Chondrocyte (in vitro differentiated cells): ENCODE measurements around the gene LAP3. TPM values are rescaled to one million over a fixed set of nuclear protein-coding genes. Genes with fewer than 3 reads are reported as not detected.

ENCODE experiments used
- DNase-seq: peaks from one replicate; pipeline ENCODE4 v3.0.0; 2021; ENCODE audit warnings: mixed read lengths, low spot score
- H3K27ac Mint-ChIP-seq: one replicate; pipeline ENCODE4 v1.8.0; 2021; ENCODE audit warnings: mild to moderate bottlenecking, moderate library complexity, mixed read lengths; ENCODE audit not compliant: unreplicated experiment
- H3K27me3 Mint-ChIP-seq: 2 replicates; pipeline ENCODE4 v1.8.0; 2021; ENCODE audit warnings: low read depth, mixed read lengths
- H3K36me3 Mint-ChIP-seq: 2 replicates; pipeline ENCODE4 v1.8.0; 2021; ENCODE audit warnings: low read depth, mixed read lengths
- H3K4me1 Mint-ChIP-seq: 2 replicates; pipeline ENCODE4 v1.8.0; 2021; ENCODE audit warnings: low read depth, mild to moderate bottlenecking, mixed read lengths
- H3K4me3 Mint-ChIP-seq: one replicate; pipeline ENCODE4 v1.8.0; 2021; ENCODE audit warnings: mild to moderate bottlenecking, moderate library complexity, mixed read lengths; ENCODE audit not compliant: unreplicated experiment
- H3K9me3 Mint-ChIP-seq: 2 replicates; pipeline ENCODE4 v1.8.0; 2021; ENCODE audit warnings: low read depth, mixed read lengths
- total RNA-seq: library from RNA; stranded (reverse); gene quantifications from 3 replicates; pipeline ENCODE4 v1.2.1, GENCODE V29; 2021
- TF ChIP-seq, protein P1 (sequence below): fragments of 200-600 bp; sonication (generic); IDR thresholded peaks from 2 replicates; pipeline ENCODE4 v1.5.0; 2021; ENCODE audit warnings: antibody characterized with exemption, mild to moderate bottlenecking, moderate library complexity

Gene LAP3
- total RNA-seq, 1 donor from 2014 or later: 38.5 TPM

DNA sequence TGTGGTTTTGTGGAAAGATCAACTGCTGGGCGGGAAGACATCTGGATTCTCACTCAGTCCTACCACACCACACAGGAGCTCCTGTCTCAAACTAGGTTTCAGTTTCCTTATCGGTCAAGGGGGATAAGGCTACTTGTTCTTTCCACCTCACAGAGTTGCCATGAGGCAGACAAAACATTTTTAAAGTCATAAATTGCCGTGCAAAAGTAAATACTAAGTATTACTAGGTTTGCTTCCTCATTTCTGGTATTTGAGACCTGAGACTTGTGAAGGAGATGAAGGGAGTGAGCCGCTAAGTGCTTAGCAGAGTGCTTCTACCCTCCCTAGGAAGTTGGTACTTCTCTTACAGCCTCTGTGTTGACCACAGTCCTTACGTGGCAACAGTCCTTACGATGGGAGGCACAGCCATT, 1.5 kb downstream of the LAP3 start:
- TF ChIP-seq, protein P1, sequence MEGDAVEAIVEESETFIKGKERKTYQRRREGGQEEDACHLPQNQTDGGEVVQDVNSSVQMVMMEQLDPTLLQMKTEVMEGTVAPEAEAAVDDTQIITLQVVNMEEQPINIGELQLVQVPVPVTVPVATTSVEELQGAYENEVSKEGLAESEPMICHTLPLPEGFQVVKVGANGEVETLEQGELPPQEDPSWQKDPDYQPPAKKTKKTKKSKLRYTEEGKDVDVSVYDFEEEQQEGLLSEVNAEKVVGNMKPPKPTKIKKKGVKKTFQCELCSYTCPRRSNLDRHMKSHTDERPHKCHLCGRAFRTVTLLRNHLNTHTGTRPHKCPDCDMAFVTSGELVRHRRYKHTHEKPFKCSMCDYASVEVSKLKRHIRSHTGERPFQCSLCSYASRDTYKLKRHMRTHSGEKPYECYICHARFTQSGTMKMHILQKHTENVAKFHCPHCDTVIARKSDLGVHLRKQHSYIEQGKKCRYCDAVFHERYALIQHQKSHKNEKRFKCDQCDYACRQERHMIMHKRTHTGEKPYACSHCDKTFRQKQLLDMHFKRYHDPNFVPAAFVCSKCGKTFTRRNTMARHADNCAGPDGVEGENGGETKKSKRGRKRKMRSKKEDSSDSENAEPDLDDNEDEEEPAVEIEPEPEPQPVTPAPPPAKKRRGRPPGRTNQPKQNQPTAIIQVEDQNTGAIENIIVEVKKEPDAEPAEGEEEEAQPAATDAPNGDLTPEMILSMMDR: no peak
- Mint-ChIP-seq H3K27me3 (no peaks in the 10 kb centered on the region), H3K4me1 (peaks cover 24% of the 10 kb centered on the region), H3K4me3 (peak overlapping the region; percentile 81), H3K9me3 (no peaks in the 10 kb centered on the region), H3K36me3 (peaks cover 2% of the 10 kb centered on the region), H3K27ac (no peak overlapping the region)
- DNase-seq: no peak

DNA sequence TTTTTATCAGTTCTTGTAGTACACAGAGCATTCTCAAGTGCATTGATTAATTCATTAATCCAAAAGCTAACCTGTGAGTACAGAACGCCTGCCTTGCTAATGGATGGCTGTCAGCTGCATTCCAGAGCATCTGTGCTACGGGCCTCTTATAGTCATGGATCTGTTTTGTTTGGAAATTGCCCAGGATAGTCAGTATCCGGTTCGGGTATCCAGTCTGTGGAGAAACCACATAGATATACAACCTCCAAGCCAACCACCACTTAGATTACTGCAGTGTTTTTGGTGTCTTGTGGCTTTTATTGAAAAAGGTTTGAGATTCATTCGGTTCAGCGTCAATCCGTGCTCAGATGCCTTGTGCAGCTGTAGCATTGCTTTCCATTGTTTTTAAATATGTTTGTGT, 4.0 kb downstream of the LAP3 start:
- Mint-ChIP-seq H3K27me3 (no peaks in the 10 kb centered on the region), H3K4me3 (no peak overlapping the region), H3K4me1 (peaks cover 24% of the 10 kb centered on the region), H3K9me3 (no peaks in the 10 kb centered on the region), H3K27ac (peak overlapping the region; percentile 43), H3K36me3 (peaks cover 15% of the 10 kb centered on the region)
- TF ChIP-seq, protein P1: no peak
- DNase-seq: no peak

DNA sequence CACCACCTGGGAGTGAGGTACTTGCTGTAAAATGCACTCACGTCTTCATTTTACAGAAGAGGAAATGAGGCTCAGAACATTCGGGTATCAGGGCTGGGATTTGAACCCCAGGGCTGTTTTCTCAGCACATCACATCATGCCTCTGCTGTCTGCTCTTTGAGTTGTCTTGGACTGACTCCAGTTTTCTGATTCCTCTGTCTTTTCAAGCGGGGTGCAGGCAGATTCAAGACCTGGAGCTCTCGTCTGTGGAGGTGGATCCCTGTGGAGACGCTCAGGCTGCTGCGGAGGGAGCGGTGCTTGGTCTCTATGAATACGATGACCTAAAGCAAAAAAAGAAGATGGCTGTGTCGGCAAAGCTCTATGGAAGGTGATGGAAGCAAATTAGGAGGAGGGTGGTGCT, 6.3 kb downstream of the LAP3 start:
- TF ChIP-seq, protein P1: no peak
- Mint-ChIP-seq H3K4me1 (peaks cover 14% of the 10 kb centered on the region), H3K36me3 (peaks cover 23% of the 10 kb centered on the region), H3K27me3 (no peaks in the 10 kb centered on the region), H3K9me3 (no peaks in the 10 kb centered on the region), H3K4me3 (no peak overlapping the region), H3K27ac (no peak overlapping the region)
- no peak for DNase-seq

DNA sequence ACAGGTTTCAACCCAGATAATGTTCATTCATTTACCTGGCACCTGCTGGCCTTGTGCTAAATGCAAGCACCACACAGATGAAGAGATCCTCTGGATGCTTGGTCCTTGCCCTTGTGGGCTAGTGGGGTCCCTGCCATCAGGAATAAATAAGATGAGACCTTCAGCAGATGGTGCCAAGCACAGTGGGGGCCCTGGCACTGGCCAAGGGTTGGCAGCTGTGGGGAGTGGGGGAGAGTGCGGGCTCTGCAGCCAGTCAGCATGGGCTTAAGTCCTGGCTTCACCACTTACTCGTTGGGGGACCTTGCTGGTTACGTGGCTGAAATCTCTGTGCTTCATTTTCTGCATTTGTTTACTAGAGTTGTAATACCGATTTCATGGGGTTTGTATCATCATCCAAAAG, 6.9 kb downstream of the LAP3 start:
- H3K27ac Mint-ChIP-seq: no peak overlapping the region

DNA sequence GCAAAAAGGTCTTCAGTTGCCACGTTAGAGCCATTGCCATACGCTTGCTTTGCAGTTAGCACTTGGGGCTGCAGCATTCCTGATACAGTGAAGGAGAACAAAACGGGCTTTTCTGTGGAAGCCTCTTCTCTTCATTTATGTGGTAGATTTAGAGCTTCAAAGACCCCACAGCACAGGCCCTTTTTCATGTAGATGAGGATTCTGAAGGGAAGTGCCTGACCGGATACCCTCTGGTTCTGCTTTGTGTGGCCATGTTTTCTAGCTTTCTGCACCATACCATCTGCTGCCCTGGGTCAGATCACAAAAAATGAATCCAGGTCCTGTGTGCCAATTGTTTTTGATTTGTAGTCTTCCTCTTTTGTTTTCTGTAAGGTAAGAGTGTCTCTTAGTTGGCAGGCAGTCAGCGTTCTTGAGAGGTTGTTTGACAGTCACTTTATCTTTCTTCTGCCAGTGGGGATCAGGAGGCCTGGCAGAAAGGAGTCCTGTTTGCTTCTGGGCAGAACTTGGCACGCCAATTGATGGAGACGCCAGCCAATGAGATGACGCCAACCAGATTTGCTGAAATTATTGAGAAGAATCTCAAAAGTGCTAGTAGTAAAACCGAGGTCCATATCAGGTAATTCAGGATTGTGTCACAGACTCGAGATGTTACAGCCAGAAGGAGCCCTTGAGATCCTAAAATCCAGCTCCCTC, 7.7 kb downstream of the LAP3 start:
- TF ChIP-seq, protein P1: no peak
- H3K9me3 Mint-ChIP-seq: no peaks in the 10 kb centered on the region
- no peaks in the 10 kb centered on the region for H3K27me3 Mint-ChIP-seq
- H3K27ac Mint-ChIP-seq: no peak overlapping the region
- H3K4me1 Mint-ChIP-seq: peaks cover 8% of the 10 kb centered on the region
- H3K4me3 Mint-ChIP-seq: no peak overlapping the region
- no peak for DNase-seq
- peaks cover 27% of the 10 kb centered on the region for H3K36me3 Mint-ChIP-seq

More for the DNA sequence above, 6.9 kb downstream of the LAP3 start:
- Mint-ChIP-seq H3K4me1 (peaks cover 8% of the 10 kb centered on the region), H3K27me3 (no peaks in the 10 kb centered on the region), H3K9me3 (no peaks in the 10 kb centered on the region), H3K4me3 (no peak overlapping the region), H3K36me3 (peaks cover 26% of the 10 kb centered on the region)
- TF ChIP-seq, protein P1: no peak
- no peak for DNase-seq
